HG03342 (cell line): ENCODE data around the gene MRPS15.
"Not testable (repeated sequence)": the region's sequence is repeated elsewhere in the genome, so short reads cannot be mapped to it uniquely, and the experiment has no call there.

Experiments used
- ATAC-seq: cut with Tn5 transposase; IDR thresholded peaks from one replicate; pipeline ENCODE4 v1.9.1; 2021; ENCODE audit warnings: mild to moderate bottlenecking, moderate library complexity; ENCODE audit not compliant: unreplicated experiment

The MRPS15 gene

GRCh38 chr1:36486093-36486438, 21.9 kb upstream of the MRPS15 start:
- ATAC-seq = no peak

GRCh38 chr1:36484099-36484498, 19.9 kb upstream of the MRPS15 start:
- no peak for ATAC-seq

- no peak for ATAC-seq
Observed at GRCh38 chr1:36482724-36483388, 18.7 kb upstream of the MRPS15 start, which contains the start of gene CSF3R. Gene CSF3R, minus strand, starts transcription at chr1:36482913. Its CDS starts 3,417 bp downstream, at chr1:36479496.

GRCh38 chr1:36481771-36482723, 17.9 kb upstream of the MRPS15 start:
- no peak for ATAC-seq

DNA sequence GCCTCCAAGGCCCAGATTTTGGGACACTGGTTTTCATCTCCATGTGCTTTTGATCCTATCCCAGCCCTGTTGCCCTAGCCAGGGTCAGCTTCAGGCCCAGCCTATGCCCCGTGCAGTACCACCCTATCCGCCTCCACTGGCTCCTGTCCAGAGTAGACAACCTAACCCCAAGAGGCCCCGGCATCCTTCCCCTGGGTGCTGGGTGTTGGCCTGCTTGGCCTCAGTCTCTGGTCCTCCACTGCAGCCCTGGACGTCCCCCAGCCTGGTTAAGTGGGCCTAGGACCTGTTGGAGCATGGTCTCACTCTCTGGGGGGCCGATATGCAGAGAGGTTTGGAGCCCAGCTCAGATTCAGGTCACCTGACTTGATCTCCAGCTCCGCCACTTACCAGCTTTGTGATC, 16.9 kb upstream of the MRPS15 start:
- ATAC-seq = no peak

DNA sequence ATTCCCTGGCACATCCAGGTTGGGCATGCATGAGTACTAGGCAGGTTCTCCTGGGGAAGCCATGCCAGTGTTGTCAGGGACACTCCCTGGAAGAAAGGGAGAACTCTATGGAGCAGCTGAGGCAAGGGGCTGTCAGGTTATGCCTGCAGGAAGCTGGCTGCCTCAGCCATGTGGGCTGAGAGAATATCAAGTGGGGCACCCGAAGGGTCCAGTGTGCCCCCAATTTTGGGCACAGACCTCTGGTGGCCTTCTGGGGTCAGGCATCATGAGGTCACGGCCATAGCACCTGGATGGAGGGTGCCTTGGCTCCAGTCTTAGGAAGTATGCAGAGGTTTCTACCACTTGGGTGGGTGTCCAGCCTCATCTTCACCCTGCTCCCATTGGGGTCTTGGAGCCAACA, 16.0 kb upstream of the MRPS15 start:
- ATAC-seq = no peak

- no peak for ATAC-seq
Observed at GRCh38 chr1:36479505-36480051, 15.4 kb upstream of the MRPS15 start.

DNA sequence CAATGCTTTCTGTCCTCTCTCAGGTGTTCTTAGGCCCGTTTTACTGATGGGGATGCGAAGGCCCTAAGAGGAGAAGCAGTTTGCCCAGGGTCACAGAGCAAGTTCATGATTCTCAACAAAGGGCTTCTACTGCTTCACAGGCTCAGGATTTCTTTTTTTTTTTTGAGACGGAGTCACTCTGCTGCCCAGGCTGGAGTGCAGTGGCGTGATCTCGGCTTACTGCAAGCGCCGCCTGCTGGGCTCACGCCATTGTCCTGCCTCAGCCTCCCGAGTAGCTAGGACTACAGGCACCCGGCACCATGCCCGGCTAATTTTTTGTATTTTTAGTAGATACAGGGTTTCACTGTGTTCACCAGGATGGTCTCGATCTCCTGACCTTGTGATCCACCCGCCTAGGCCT, 13.4 kb upstream of the MRPS15 start:
- ATAC-seq = not testable (repeated sequence)

GRCh38 chr1:36476945-36477344, 12.8 kb upstream of the MRPS15 start:
- ATAC-seq = no peak

DNA sequence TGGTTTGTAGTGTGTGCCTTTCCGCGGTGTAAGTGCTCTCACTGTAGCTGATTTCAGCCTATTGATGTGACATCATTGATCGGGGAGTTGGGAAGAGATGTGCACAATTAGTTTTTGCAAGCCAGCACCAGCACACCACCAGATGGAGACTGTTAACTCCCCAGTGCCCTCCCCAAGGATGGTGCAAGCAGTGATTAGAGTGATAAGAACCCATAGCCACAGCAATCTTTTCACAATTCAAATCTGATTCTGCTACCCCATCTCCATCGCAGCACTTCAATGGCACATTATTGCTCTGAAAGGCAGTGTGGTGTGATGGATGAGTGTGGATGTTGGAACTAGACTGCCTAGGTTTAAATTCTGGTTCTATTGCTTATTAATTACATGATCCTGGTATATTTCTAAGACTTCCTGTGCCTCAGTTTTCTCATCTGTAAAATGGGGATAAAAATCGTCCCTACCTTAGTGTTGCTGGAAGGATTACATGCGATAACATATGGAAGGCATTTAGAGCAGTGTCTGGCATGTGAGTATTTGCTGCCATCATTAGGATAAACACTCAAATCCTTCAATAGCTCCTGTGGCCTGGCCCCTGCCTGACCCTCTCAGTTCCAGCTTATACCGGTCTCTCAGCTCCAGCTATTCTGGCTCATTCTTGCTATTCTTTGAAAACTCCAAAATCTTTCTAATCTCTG, 11.9 kb upstream of the MRPS15 start:
- no peak for ATAC-seq

DNA sequence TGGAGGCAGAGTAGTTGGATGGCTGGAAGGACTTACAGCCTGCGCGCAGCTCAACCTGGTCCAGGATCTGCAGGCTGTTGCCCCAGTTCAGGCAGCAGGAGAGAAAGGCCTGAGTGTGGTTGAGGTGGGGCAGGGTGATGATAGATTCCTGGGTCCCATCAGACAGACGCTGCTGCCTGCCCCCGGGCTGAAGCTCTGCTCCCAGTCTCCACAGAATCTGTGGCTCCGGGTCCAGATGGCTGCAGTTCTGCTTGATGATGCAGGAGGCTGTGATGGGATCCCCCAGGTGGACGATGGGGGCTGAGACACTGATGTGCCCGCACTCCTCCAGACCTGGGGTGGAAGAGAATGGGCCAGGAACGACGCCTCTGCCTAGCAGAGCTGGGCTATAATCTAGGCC, 11.2 kb upstream of the MRPS15 start:
- ATAC-seq = no peak

DNA sequence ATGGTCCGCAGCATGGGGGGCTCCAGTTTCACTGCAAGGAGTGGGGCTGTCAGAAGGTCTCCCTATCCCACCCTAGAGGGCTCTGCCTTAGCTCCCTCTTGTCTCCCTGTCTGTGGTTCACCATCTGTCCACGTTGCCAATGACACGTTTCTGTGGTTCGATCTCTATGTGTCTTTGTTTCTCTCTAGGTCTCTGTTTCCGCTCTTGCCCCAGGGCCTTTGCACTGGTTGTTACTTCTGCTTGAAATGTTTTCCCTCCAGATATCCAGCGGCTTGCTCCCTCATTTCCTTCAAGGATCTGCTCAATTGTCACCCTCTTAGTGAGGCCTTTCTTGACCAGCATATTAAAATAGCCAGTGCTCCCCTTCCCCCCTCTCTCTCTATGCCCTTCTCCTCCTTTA, 8.5 kb upstream of the MRPS15 start:
- ATAC-seq = no peak

DNA sequence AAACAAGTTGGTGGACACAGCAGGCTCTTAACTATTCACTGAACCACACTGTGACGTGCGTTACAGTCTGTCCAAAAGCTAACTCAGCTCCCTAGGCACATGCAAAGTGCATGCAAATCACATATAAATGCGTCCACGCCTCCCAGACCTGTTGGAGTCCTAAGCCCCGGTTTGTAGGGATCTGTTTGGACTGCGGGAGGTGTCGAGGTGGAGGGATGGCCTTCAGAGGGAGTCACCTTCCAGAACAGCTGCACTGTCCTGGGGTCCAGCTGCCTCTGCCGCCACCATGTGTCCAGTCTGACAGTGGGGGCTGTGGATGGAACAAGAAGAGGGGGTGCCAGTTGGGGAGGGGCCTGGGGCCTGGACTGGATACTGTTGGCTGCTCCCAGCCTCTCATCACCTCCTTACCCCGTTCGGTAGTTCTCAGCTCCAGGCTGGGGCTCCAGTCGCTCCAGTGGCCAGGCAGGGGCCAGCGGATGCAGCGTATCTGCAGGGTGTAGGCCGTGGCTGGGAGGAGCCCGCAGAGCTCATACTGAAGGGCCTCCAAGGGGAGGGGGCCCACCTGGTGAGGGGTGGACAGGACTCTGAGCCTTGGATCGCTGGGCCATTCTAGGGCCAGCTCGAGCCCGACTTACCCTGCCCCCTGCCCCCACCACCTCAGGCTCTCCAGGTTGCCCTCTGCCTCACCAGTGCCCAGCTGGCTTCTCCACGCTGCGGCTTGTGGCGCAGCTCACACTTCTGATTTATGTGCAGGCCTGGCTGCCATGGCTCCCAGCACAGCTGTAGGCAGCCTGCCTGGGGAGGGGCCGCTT, 7.9 kb upstream of the MRPS15 start:
- no peak for ATAC-seq

DNA sequence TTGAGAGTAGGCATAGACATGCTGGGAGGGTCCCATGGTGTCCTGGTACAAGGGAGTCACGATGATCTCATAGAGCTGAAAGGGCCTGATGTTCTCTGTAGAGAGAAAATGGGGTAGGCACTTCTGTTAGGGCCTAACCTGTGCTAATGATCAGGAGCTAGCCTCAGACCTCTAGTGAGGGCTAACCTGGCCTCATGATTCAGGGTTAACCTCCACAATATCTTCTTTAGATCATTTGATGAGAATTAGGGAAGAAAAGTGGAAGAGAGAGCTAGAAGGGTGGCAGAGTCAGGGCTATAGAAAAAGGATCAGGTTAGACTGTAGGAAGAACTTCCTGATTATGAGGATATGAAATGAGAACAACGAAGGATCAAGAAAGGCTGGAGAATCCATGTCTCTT, 5.0 kb upstream of the MRPS15 start:
- no peak for ATAC-seq

GRCh38 chr1:36467700-36468455, 3.7 kb upstream of the MRPS15 start:
- no peak for ATAC-seq

- ATAC-seq = no peak
Observed at GRCh38 chr1:36467027-36467410, 2.8 kb upstream of the MRPS15 start.

- ATAC-seq = no peak
Observed at GRCh38 chr1:36466370-36467026, 2.3 kb upstream of the MRPS15 start.

- ATAC-seq = no peak
Observed at GRCh38 chr1:36465731-36466369, 1.7 kb upstream of the MRPS15 start.
